ENCODE data around the gene BACH2. TPM values are rescaled to one million over a fixed set of nuclear protein-coding genes. Genes with fewer than 3 reads are reported as not detected.

BACH2 gene
- total and polyA plus RNA-seq, 2 of the 8 experiments (the other 6 are each of a cell fraction or from before 2014, with no cell fraction given), result 1.9 to 5.9 TPM

- Histone ChIP-seq H3K79me1 (ENCODE audit: low read depth, low read length) (no peaks in the 10 kb centered on the region), H2BK120ac (replicated peaks; ENCODE audit: low read depth, low read length) (no peak overlapping the region), H4K91ac (replicated peaks; ENCODE audit: insufficient read length, low read length) (peak overlapping the region; percentile 32), H2BK20ac (ENCODE audit: low read length) (no peak overlapping the region), H3K27ac (ENCODE audit: low read depth, low read length) (no peak overlapping the region), H3K4ac (replicated peaks; ENCODE audit: insufficient read length, low read depth, low read length) (no peak overlapping the region), H3K36me3 (ENCODE audit: control insufficient read depth in 2 of 4, insufficient read depth in 4 of 4, low read length in 3 of 4) (no peaks in the 10 kb centered on the region), H3K4me3 (ENCODE audit: extremely low read depth in 1 of 4, insufficient read depth in 2 of 4, low read depth in 3 of 4, low read length in 4 of 4) (no peak overlapping the region), H3K9ac (replicated peaks in 1 of 4; ENCODE audit: extremely low read depth in 1 of 4, low read depth in 3 of 4, low read length in 3 of 4) (no peak overlapping the region), H2BK5ac (ENCODE audit: low read depth, low read length) (no peak overlapping the region), H3K9me3 (ENCODE audit: insufficient read depth in 2 of 2, low read depth in 1 of 2, low read length in 1 of 2) (no peaks in the 10 kb centered on the region), H3K79me2 (ENCODE audit: control insufficient read depth in 1 of 2, insufficient read depth in 2 of 2, low read length in 2 of 2) (no peaks in the 10 kb centered on the region), H3K23ac (ENCODE audit: insufficient read length) (no peak overlapping the region), H4K5ac (ENCODE audit: insufficient read length, low read depth, low read length) (no peak overlapping the region), H3K18ac (ENCODE audit: extremely low read depth, low read length) (no peak overlapping the region), H2AFZ (ENCODE audit: low read length) (no peak overlapping the region), H3K23me2 (ENCODE audit: low read depth, low read length) (no peaks in the 10 kb centered on the region), H3K14ac (ENCODE audit: insufficient read length) (no peak overlapping the region), H3K4me2 (ENCODE audit: insufficient read depth in 1 of 2, low read depth in 2 of 2, low read length in 2 of 2) (no peak overlapping the region), H2BK15ac (ENCODE audit: low read length) (no peak overlapping the region), H3K27me3 (replicated peaks in 1 of 4; ENCODE audit: control insufficient read depth in 3 of 4, extremely low read depth in 1 of 4, insufficient read depth in 3 of 4, low read length in 3 of 4) (no peaks in the 10 kb centered on the region), H4K20me1 (replicated peaks in 1 of 2; ENCODE audit: control insufficient read depth in 1 of 2, insufficient read depth in 2 of 2, low read length in 2 of 2) (no peaks in the 10 kb centered on the region), H2AK5ac (ENCODE audit: low read depth, low read length) (no peak overlapping the region), H3K4me1 (replicated peaks in 1 of 4; ENCODE audit: control insufficient read depth in 3 of 4, insufficient read depth in 4 of 4, low read length in 3 of 4) (peaks cover 0 to 6% (median 2%) of the 10 kb centered on the region in 4 experiments; a peak in 4 of 7 replicates), H2BK12ac (ENCODE audit: low read depth, low read length) (no peak overlapping the region), H4K8ac (ENCODE audit: extremely low read depth, insufficient read depth, low read length) (no peak overlapping the region), H3K56ac (replicated peaks; ENCODE audit: insufficient read length, low read depth, low read length) (no peak overlapping the region)
- FAIRE-seq, result no peak
- WGBS, 2 experiments (ENCODE audit: extremely low coverage in 1 of 2, insufficient coverage in 1 of 2, insufficient read length in 1 of 2, insufficient replicate concordance in 2 of 2, low coverage in 1 of 2, low lambda C conversion rate in 2 of 2, missing lambda C conversion rate in 1 of 2), result 86% methylated on average over 1 of the region's 1 CpG; no CpG with 5 or more reads in 1 of the 2 experiments
- CTCF ChIA-PET (ENCODE audit: partially characterized antibody), result interaction anchor here (1.1 to 1.4 kb wide), 3 partner anchors 54 to 168 kb away, joined by 3 to 4 read pairs (median 3); no protein-coding TSS in a partner anchor
- no peak for DNase-seq (ENCODE audit: low read depth in 1 of 2, low spot score in 2 of 2)
- POLR2A ChIA-PET (ENCODE audit: partially characterized antibody), result interaction anchor here (0.8 kb wide), 1 partner anchor 8 kb away, joined by 3 read pairs; no protein-coding TSS in a partner anchor
- TF ChIP-seq CHD2 (IDR thresholded peaks at IDR 0.05; ENCODE audit: low read length), result no peak
- TF ChIP-seq KDM4A (IDR thresholded peaks at IDR 0.05; ENCODE audit: low read depth, low read length, severe bottlenecking), result no peak
Measured at GRCh38 chr6:90328004-90328403, 31.4 kb upstream of the BACH2 start.
